ENCODE measurements around the gene TMCC1.
"Not testable (repeated sequence)": the region's sequence is repeated elsewhere in the genome, so short reads cannot be mapped to it uniquely, and the experiment has no call there.

TMCC1 gene

DNA sequence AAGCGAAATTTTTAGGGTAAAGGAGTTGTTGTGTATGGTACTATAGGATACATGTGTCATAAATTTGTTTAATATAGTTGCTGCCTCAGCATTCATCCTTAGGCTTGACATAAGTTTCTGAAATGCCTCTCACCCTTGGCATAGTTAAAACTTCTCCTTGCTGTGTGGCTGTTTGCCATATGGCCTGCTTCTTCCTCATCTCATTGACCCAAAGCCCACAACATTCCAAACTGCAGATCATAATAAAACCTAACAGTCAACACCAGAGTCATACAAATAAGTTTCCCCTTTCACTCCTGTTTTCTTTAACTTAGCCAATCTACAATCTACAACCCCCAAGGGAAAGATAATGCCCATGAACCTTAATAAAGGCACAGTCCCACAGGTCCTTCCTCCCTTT, 136.6 kb downstream of the TMCC1 start:
- no peak overlapping the region for H3K27ac ChIP-seq

GRCh38 chr3:129751105-129751504, 142.4 kb downstream of the TMCC1 start:
- H3K4me3 ChIP-seq (ENCODE audit: low read depth, low read length); H3K27ac ChIP-seq; H3K9me3 ChIP-seq (ENCODE audit: severe bottlenecking); DNase-seq; H3K36me3 ChIP-seq; H3K27me3 ChIP-seq (ENCODE audit: insufficient read depth, low read depth, severe bottlenecking): not testable (repeated sequence)

More for the DNA sequence above, 136.6 kb downstream of the TMCC1 start:
- TF ChIP-seq, protein P1, sequence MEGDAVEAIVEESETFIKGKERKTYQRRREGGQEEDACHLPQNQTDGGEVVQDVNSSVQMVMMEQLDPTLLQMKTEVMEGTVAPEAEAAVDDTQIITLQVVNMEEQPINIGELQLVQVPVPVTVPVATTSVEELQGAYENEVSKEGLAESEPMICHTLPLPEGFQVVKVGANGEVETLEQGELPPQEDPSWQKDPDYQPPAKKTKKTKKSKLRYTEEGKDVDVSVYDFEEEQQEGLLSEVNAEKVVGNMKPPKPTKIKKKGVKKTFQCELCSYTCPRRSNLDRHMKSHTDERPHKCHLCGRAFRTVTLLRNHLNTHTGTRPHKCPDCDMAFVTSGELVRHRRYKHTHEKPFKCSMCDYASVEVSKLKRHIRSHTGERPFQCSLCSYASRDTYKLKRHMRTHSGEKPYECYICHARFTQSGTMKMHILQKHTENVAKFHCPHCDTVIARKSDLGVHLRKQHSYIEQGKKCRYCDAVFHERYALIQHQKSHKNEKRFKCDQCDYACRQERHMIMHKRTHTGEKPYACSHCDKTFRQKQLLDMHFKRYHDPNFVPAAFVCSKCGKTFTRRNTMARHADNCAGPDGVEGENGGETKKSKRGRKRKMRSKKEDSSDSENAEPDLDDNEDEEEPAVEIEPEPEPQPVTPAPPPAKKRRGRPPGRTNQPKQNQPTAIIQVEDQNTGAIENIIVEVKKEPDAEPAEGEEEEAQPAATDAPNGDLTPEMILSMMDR (IDR thresholded peaks at IDR 0.05; ENCODE audit: low read depth, low read length): no peak
- H3K4me3 ChIP-seq (ENCODE audit: low read depth, low read length): no peak overlapping the region
- no peaks in the 10 kb centered on the region for H3K9me3 ChIP-seq (ENCODE audit: severe bottlenecking)
- H3K27me3 ChIP-seq (ENCODE audit: insufficient read depth, low read depth, severe bottlenecking): no peaks in the 10 kb centered on the region
- H3K36me3 ChIP-seq: no peaks in the 10 kb centered on the region
- no peak for DNase-seq

- Histone ChIP-seq H3K36me3 (no peaks in the 10 kb centered on the region), H3K9me3 (ENCODE audit: severe bottlenecking) (no peaks in the 10 kb centered on the region), H3K27ac (no peak overlapping the region), H3K27me3 (ENCODE audit: insufficient read depth, low read depth, severe bottlenecking) (no peaks in the 10 kb centered on the region), H3K4me3 (ENCODE audit: low read depth, low read length) (no peak overlapping the region)
- TF ChIP-seq, protein P1 (IDR thresholded peaks at IDR 0.05; ENCODE audit: low read depth, low read length): no peak
- no peak for DNase-seq
Measured at GRCh38 chr3:129749692-129750091, 143.8 kb downstream of the TMCC1 start.

DNA sequence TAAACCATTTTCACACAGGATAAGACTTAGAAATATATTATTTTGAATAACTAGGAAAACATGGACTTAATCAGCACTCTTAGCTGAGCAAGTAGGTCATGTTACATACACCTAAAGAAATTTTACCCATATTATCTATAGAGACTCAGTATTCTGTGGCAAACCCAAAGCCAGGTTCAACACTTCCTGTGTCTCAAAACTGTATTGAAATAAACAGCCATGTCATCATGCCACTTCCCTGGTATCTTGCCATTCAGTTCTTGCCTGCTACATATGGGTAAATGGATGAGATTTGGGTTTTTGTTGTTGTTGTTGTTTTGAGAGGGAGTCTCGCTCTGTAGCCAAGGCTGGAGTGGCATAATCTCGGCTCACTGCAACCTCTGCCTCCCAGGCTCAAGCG, 145.5 kb downstream of the TMCC1 start:
- Histone ChIP-seq H3K27me3 (ENCODE audit: insufficient read depth, low read depth, severe bottlenecking) (no peaks in the 10 kb centered on the region), H3K36me3 (no peaks in the 10 kb centered on the region), H3K27ac (no peak overlapping the region), H3K9me3 (ENCODE audit: severe bottlenecking) (no peaks in the 10 kb centered on the region), H3K4me3 (ENCODE audit: low read depth, low read length) (no peak overlapping the region)
- DNase-seq: no peak
- TF ChIP-seq, protein P1 (IDR thresholded peaks at IDR 0.05; ENCODE audit: low read depth, low read length): no peak

GRCh38 chr3:129747136-129747535, 146.4 kb downstream of the TMCC1 start:
- no peak for DNase-seq
- Histone ChIP-seq H3K27ac (no peak overlapping the region), H3K4me3 (ENCODE audit: low read depth, low read length) (no peak overlapping the region), H3K36me3 (no peaks in the 10 kb centered on the region), H3K9me3 (ENCODE audit: severe bottlenecking) (no peaks in the 10 kb centered on the region), H3K27me3 (ENCODE audit: insufficient read depth, low read depth, severe bottlenecking) (no peaks in the 10 kb centered on the region)
- TF ChIP-seq, protein P1 (IDR thresholded peaks at IDR 0.05; ENCODE audit: low read depth, low read length): no peak

GRCh38 chr3:129746629-129747028, 146.9 kb downstream of the TMCC1 start:
- no peaks in the 10 kb centered on the region for H3K27me3 ChIP-seq (ENCODE audit: insufficient read depth, low read depth, severe bottlenecking)
- no peaks in the 10 kb centered on the region for H3K36me3 ChIP-seq
- H3K4me3 ChIP-seq (ENCODE audit: low read depth, low read length): no peak overlapping the region
- H3K27ac ChIP-seq: no peak overlapping the region
- TF ChIP-seq, protein P1 (IDR thresholded peaks at IDR 0.05; ENCODE audit: low read depth, low read length): no peak
- DNase-seq: no peak
- H3K9me3 ChIP-seq (ENCODE audit: severe bottlenecking): no peaks in the 10 kb centered on the region
